Activated CD4-positive, alpha-beta T cell treated with anti-CD3 and anti-CD28 coated beads for 36 hours (primary cell): ENCODE measurements around the gene OR2A1. TPM values are rescaled to one million over a fixed set of nuclear protein-coding genes. Genes with fewer than 3 reads are reported as not detected.

Experiments
- total RNA-seq, 2 experiments: library from RNA; stranded (reverse); gene quantifications; one replicate each; pipeline ENCODE4 v1.2.3, GENCODE V29; 2021

Gene OR2A1
- total RNA-seq, 2 experiments from 2014 or later, result not detected

Other genes starting within 250 kb of the OR2A1 start
- not detected for gene OR2A25, start 242.6 kb upstream of the OR2A1 start, total RNA-seq
- gene OR2A12, start 226.1 kb upstream of the OR2A1 start, total RNA-seq, result not detected
- not detected for gene OR2A2, start 202.8 kb upstream of the OR2A1 start, total RNA-seq
- not detected for gene OR2A14, start 189.2 kb upstream of the OR2A1 start, total RNA-seq
- 1 to 10 TPM; 1.2 to 1.4 TPM for gene CTAGE4, start 129.0 kb upstream of the OR2A1 start, total RNA-seq
- gene ARHGEF35, start 116.6 kb upstream of the OR2A1 start, total RNA-seq, result 1 to 10 TPM; 5.1 to 6.3 TPM
- gene OR2A42, start 72.8 kb upstream of the OR2A1 start, total RNA-seq, result not detected
- 1 to 10 TPM; 2.9 to 3.8 TPM for gene OR2A7, start 47.6 kb upstream of the OR2A1 start, total RNA-seq
- 1 to 10 TPM; 1.1 to 1.9 TPM for gene CTAGE8, start 43.1 kb upstream of the OR2A1 start, total RNA-seq
- gene ARHGEF5, start 43.0 kb downstream of the OR2A1 start, total RNA-seq, result 10 to 100 TPM; 14.8 to 16.8 TPM
- gene NOBOX, start 91.3 kb downstream of the OR2A1 start, total RNA-seq, result not detected